Stomach (tissue), 9 donors: ENCODE measurements around the gene S100A12. TPM values are rescaled to one million over a fixed set of nuclear protein-coding genes. Genes with fewer than 3 reads are reported as not detected.

ENCODE experiments used
- DNase-seq, 2 donors: peaks; one replicate each; pipeline versions ENCODE4 v3.0.0 to v3.0.0-alpha.2; 2013 to 2019
- H3K27ac ChIP-seq, 5 donors: fragments of 200-600 bp in 4 of 5; sonication (generic) in 4 of 5; one replicate each; pipeline ENCODE4 v1.5.1; 2013 to 2019; ENCODE audit warnings: mild to moderate bottlenecking in 1 of 5, moderate library complexity in 1 of 5
- H3K27me3 ChIP-seq, 3 donors: fragments of 200-600 bp; sonication (generic); one replicate each; pipeline ENCODE4 v1.5.1; 2017 to 2019; ENCODE audit warnings: mixed run types in 1 of 3
- H3K36me3 ChIP-seq, 4 donors: fragments of 200-600 bp; sonication (generic); 1 replicate in 3 of 4; 2 replicates in 1 of 4; pipeline ENCODE4 v1.5.1; 2016 to 2019
- H3K4me1 ChIP-seq, 4 donors: fragments of 200-600 bp; sonication (generic); one replicate each; pipeline ENCODE4 v1.5.1; 2016 to 2019
- H3K4me3 ChIP-seq, 4 donors: fragments of 200-600 bp; sonication (generic) in 3 of 4; one replicate each; pipeline ENCODE4 v1.5.1; 2016 to 2019; ENCODE audit warnings: mild to moderate bottlenecking in 1 of 4
- H3K9me3 ChIP-seq, 4 donors: fragments of 200-600 bp; sonication (generic); one replicate each; pipeline ENCODE4 v1.5.1; 2016 to 2019
- CTCF ChIP-seq, 7 experiments: fragments of 450-650 bp in 4 of 7; fragments of 200-600 bp in 3 of 7; sonication (generic) in 3 of 7; IDR thresholded peaks; one replicate each; pipeline ENCODE4 v1.5.1; 2016 to 2019; ENCODE audit warnings: antibody characterized with exemption in 7 of 7, control low read depth in 2 of 7, mild to moderate bottlenecking in 1 of 7
- EP300 ChIP-seq: sonication (generic); formaldehyde crosslinking; IDR thresholded peaks from one replicate; pipeline ENCODE4 v1.6.1; 2017; ENCODE audit warnings: antibody characterized with exemption
- POLR2A ChIP-seq, 4 donors: fragments of 450-650 bp; IDR thresholded peaks; one replicate each; pipeline ENCODE4 v1.6.1; 2016; ENCODE audit warnings: antibody characterized with exemption in 4 of 4, control low read depth in 2 of 4, mild to moderate bottlenecking in 1 of 4, moderate library complexity in 1 of 4
- POLR2AphosphoS5 ChIP-seq, 3 donors: sonication (generic); formaldehyde crosslinking; IDR thresholded peaks; one replicate each; pipeline ENCODE4 v1.6.1; 2016; ENCODE audit warnings: antibody characterized with exemption in 3 of 3
- WGBS, 5 donors: extraction: QIAGEN DNeasy Blood & Tissue Kit in 3 of 5; methylation state at CpG; one replicate each; pipeline versions ENCODE4 v1.1.5 to v1.1.7; 2013 to 2018; 5-methylcytosine and 5-hydroxymethylcytosine counted together
- intact Hi-C: fragments of 100-400 bp; cut with DNase I; formaldehyde crosslinking; loops from one replicate; pipeline ENCODE4 v1.15.1; 2023; ENCODE audit warnings: low total_unique reads
- polyA plus RNA-seq, 3 donors: library from polyadenylated mRNA; stranded (reverse); fragments of 200-250 nt; gene quantifications; one replicate each; pipeline ENCODE4 v1.2.3, GENCODE V29; 2013
- total RNA-seq, 5 donors: library from RNA; depleted of rRNA; stranded (reverse); fragments of >200 nt; gene quantifications; one replicate each; pipeline versions ENCODE4 v1.1.0 to v1.2.3, GENCODE V29; 2014 to 2016
- donor health status: healthy with polysubstance abuse.
- donor health status: Bipolar disorder and iron deficiency.
- donor health status: healthy.

Gene S100A12
- total and polyA plus RNA-seq, 8 donors = 8.2 to 58.3 (median 16.3) TPM; not detected in 4

GRCh38 chr1:153394391-153394790 is 19.0 kb upstream of the S100A12 start:
- DNase-seq = no peak

GRCh38 chr1:153393926-153394325 is 18.5 kb upstream of the S100A12 start:
- H3K27ac ChIP-seq = peak overlapping the region in 2 of 5 donors; percentile 0 to 43
- 59 to 83% (median 72%) methylated on average over 6 of the region's 6 CpGs for WGBS, 5 donors
- TF ChIP-seq EP300 = no peak
- TF ChIP-seq CTCF (IDR thresholded peaks at IDR 0.05) = no peak
- TF ChIP-seq POLR2A (IDR thresholded peaks at IDR 0.05) = no peak
- TF ChIP-seq POLR2AphosphoS5 (IDR thresholded peaks at IDR 0.05) = no peak
- DNase-seq = no peak
- H3K27me3 ChIP-seq = peaks cover 0 to 80% (median 20%) of the 10 kb centered on the region in 3 donors
- H3K9me3 ChIP-seq = no peaks in the 10 kb centered on the region
- no peaks in the 10 kb centered on the region for H3K4me1 ChIP-seq
- intact Hi-C loops = no loop called here
- no peak overlapping the region for H3K4me3 ChIP-seq
- H3K36me3 ChIP-seq = no peaks in the 10 kb centered on the region

More at GRCh38 chr1:153394391-153394790, 19.0 kb upstream of the S100A12 start:
- H3K27ac ChIP-seq = peak overlapping the region in 1 of 5 donors; percentile 0
- H3K27me3 ChIP-seq = peaks cover 0 to 85% (median 20%) of the 10 kb centered on the region in 3 donors
- no peaks in the 10 kb centered on the region for H3K36me3 ChIP-seq
- WGBS, 5 donors = 68 to 80% (median 72%) methylated on average over 5 of the region's 5 CpGs
- H3K9me3 ChIP-seq = no peaks in the 10 kb centered on the region
- intact Hi-C loops = no loop called here
- H3K4me3 ChIP-seq = no peak overlapping the region
- H3K4me1 ChIP-seq = no peaks in the 10 kb centered on the region
- TF ChIP-seq POLR2AphosphoS5 (IDR thresholded peaks at IDR 0.05) (no peak), EP300 (no peak), CTCF (IDR thresholded peaks at IDR 0.05) (no peak), POLR2A (IDR thresholded peaks at IDR 0.05) (no peak)

- no peak overlapping the region for H3K4me3 ChIP-seq
- 83 to 88% (median 84%) methylated on average over 3 of the region's 3 CpGs for WGBS, 5 donors
- H3K9me3 ChIP-seq = no peaks in the 10 kb centered on the region
- DNase-seq = no peak
- TF ChIP-seq CTCF (IDR thresholded peaks at IDR 0.05) (no peak), EP300 (no peak), POLR2A (IDR thresholded peaks at IDR 0.05) (no peak), POLR2AphosphoS5 (IDR thresholded peaks at IDR 0.05) (no peak)
- H3K27ac ChIP-seq = peak overlapping the region in 1 of 5 donors; percentile 43
- no peaks in the 10 kb centered on the region for H3K36me3 ChIP-seq
- intact Hi-C loops = no loop called here
- H3K27me3 ChIP-seq = peaks cover 0 to 69% (median 20%) of the 10 kb centered on the region in 3 donors
- no peaks in the 10 kb centered on the region for H3K4me1 ChIP-seq
These were observed 17.4 kb upstream of the S100A12 start for GRCh38 chr1:153392822-153393221.

GRCh38 chr1:153392258-153392657 is 16.8 kb upstream of the S100A12 start:
- intact Hi-C loops = no loop called here
- H3K4me3 ChIP-seq = no peak overlapping the region
- TF ChIP-seq CTCF (IDR thresholded peaks at IDR 0.05) = no peak
- no peaks in the 10 kb centered on the region for H3K36me3 ChIP-seq
- peak overlapping the region in 1 of 5 donors; percentile 13 for H3K27ac ChIP-seq
- peaks cover 0 to 64% (median 20%) of the 10 kb centered on the region in 3 donors for H3K27me3 ChIP-seq
- no peaks in the 10 kb centered on the region for H3K4me1 ChIP-seq
- 51 to 58% (median 57%) methylated on average over 3 of the region's 3 CpGs for WGBS, 5 donors
- H3K9me3 ChIP-seq = no peaks in the 10 kb centered on the region
- DNase-seq = no peak
